SK-N-MC (cell line): ENCODE results near the gene ROGDI.
"Not testable (repeated sequence)": the region's sequence is repeated elsewhere in the genome, so short reads cannot be mapped to it uniquely, and the experiment has no call there.

Experiments used
- EZH2 ChIP-seq: fragments of 200-600 bp; sonication (generic); IDR thresholded peaks from one replicate; pipeline ENCODE4 v1.6.1; 2017; ENCODE audit warnings: antibody characterized with exemption
- POLR2AphosphoS5 ChIP-seq: IDR thresholded peaks from 2 replicates; pipeline ENCODE4 v1.6.1; 2012; ENCODE audit warnings: mild to moderate bottlenecking, low read depth, low read length, borderline replicate concordance

DNA sequence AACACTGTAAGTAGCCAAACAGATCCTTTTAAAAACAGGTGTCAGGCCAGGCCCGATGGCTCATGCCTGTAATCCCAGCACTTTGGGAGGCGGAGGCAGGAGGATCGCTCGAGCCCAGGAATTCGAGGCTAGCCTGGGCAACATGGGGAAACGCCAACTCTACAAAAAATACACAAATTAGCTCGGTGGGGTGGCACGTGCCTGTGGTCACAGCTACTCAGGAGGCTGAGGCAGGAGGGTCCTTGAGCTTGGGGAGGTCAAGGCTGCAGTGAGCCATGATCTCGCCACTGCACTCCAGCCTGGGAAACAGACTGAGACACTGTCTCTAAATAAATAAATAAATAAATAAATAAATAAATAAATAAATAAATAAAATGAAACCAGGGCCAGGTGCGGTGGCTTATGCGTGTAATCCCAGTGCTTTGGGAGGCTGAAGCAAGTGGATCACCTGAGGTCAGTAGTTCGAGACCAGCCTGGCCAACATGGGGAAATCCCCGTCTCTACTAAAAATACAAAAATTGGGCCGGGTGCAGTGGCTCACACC lies 17.9 kb downstream of the ROGDI start:
- TF ChIP-seq EZH2, POLR2AphosphoS5: not testable (repeated sequence)
